C4-2B (cell line): ENCODE measurements around the gene ZIK1.

ENCODE experiments used
- H3K27ac ChIP-seq: fragments of 450-650 bp; 2 replicates; pipeline ENCODE4 v1.5.1; 2017
- CTCF ChIP-seq: fragments of 450-650 bp; conservative IDR thresholded peaks from 2 replicates; pipeline ENCODE4 v1.5.1; 2017; ENCODE audit warnings: mild to moderate bottlenecking
- ZFX ChIP-seq: fragments of 450-650 bp; IDR thresholded peaks from 2 replicates; pipeline ENCODE4 v1.6.1; 2017

Gene ZIK1

GRCh38 chr19:57613941-57614743, 30.2 kb downstream of the ZIK1 start, which contains the start of gene ZNF134:
TSS of gene ZNF134 (plus strand) at chr19:57614242. CDS start at chr19:57619469, 5,227 bp downstream.
- H3K27ac ChIP-seq, result peak within 1 kb of the TSS; percentile 73
- TF ChIP-seq ZFX, result peak; percentile 48; the same call in 1 of the 2 replicates
- TF ChIP-seq CTCF, result no peak

- no peak overlapping the region for H3K27ac ChIP-seq
These were observed 31.4 kb downstream of the ZIK1 start for GRCh38 chr19:57615346-57615745.

GRCh38 chr19:57620673-57621348, 36.9 kb downstream of the ZIK1 start:
- no peak for TF ChIP-seq ZFX
- TF ChIP-seq CTCF, result no peak
- no peak overlapping the region for H3K27ac ChIP-seq

More at GRCh38 chr19:57615346-57615745, 31.4 kb downstream of the ZIK1 start:
- no peak for TF ChIP-seq CTCF
- TF ChIP-seq ZFX, result no peak

- TF ChIP-seq CTCF (no peak), ZFX (no peak)
- no peak overlapping the region for H3K27ac ChIP-seq
These were observed 39.1 kb downstream of the ZIK1 start for GRCh38 chr19:57623091-57623490.

GRCh38 chr19:57632987-57633831, 49.3 kb downstream of the ZIK1 start, which contains the start of gene ZNF211:
TSS of gene ZNF211 (plus strand) at chr19:57633168. CDS start at chr19:57633347, 179 bp downstream.
- peak within 1 kb of the TSS; percentile 63 for H3K27ac ChIP-seq
- TF ChIP-seq ZFX (no peak), CTCF (no peak)

- TF ChIP-seq CTCF, result no peak
- TF ChIP-seq ZFX, result no peak
- peak overlapping the region; percentile 63 for H3K27ac ChIP-seq
These were observed 49.8 kb downstream of the ZIK1 start for GRCh38 chr19:57633832-57634131.
